Calu3 (cell line): Measurements from ENCODE around the gene SYT13. TPM values are rescaled to one million over a fixed set of nuclear protein-coding genes. Genes with fewer than 3 reads are reported as not detected.

Experiments
- BruUV-seq: library from RNA; stranded (reverse); fragments of 400-500 nt; replicated peaks from 2 replicates; lab custom pipeline; 2021; lab: Mats Ljungman, UMichigan
- CTCF ChIA-PET: fragments of 300-600 bp; sonication (Branson Sonifier 250); formaldehyde crosslinking; loops from one replicate; lab custom pipeline; 2022; ENCODE audit warnings: antibody characterized with exemption; lab: Charles Lee
- DNase-seq: peaks from one replicate; pipeline ENCODE4 v3.0.0; 2022
- H3K27ac Mint-ChIP-seq: one replicate; pipeline ENCODE4 v1.8.0; 2022; ENCODE audit warnings: mixed read lengths; ENCODE audit not compliant: unreplicated experiment
- H3K27me3 Mint-ChIP-seq: one replicate; pipeline ENCODE4 v1.8.0; 2022; ENCODE audit warnings: mixed read lengths; ENCODE audit not compliant: unreplicated experiment
- H3K36me3 Mint-ChIP-seq: one replicate; pipeline ENCODE4 v1.8.0; 2022; ENCODE audit warnings: mild to moderate bottlenecking, moderate library complexity, mixed read lengths; ENCODE audit not compliant: insufficient read depth, unreplicated experiment
- H3K4me1 Mint-ChIP-seq: one replicate; pipeline ENCODE4 v1.8.0; 2022; ENCODE audit warnings: mild to moderate bottlenecking, low read depth, mixed read lengths; ENCODE audit not compliant: unreplicated experiment
- H3K4me3 Mint-ChIP-seq: one replicate; pipeline ENCODE4 v1.8.0; 2022; ENCODE audit warnings: mild to moderate bottlenecking, low read depth, moderate library complexity, mixed read lengths; ENCODE audit not compliant: unreplicated experiment
- H3K9me3 Mint-ChIP-seq: one replicate; pipeline ENCODE4 v1.8.0; 2022; ENCODE audit warnings: low read depth, mixed read lengths; ENCODE audit not compliant: unreplicated experiment
- intact Hi-C: fragments of 100-400 bp; cut with micrococcal nuclease; formaldehyde crosslinking; loops from one replicate; pipeline ENCODE4 v1.10.0; 2022; ENCODE audit not compliant: unreplicated experiment
- total RNA-seq: library from RNA; stranded (reverse); gene quantifications from 2 replicates; pipeline ENCODE4 v1.2.3, GENCODE V29; 2022
- TF ChIP-seq, protein P1 (sequence below): fragments of 200-600 bp; IDR thresholded peaks from one replicate; pipeline ENCODE4 v1.8.0; 2022; ENCODE audit warnings: antibody characterized with exemption; ENCODE audit not compliant: unreplicated experiment

Gene SYT13
- total RNA-seq, 1 experiment from 2014 or later, result 36.8 TPM

DNA sequence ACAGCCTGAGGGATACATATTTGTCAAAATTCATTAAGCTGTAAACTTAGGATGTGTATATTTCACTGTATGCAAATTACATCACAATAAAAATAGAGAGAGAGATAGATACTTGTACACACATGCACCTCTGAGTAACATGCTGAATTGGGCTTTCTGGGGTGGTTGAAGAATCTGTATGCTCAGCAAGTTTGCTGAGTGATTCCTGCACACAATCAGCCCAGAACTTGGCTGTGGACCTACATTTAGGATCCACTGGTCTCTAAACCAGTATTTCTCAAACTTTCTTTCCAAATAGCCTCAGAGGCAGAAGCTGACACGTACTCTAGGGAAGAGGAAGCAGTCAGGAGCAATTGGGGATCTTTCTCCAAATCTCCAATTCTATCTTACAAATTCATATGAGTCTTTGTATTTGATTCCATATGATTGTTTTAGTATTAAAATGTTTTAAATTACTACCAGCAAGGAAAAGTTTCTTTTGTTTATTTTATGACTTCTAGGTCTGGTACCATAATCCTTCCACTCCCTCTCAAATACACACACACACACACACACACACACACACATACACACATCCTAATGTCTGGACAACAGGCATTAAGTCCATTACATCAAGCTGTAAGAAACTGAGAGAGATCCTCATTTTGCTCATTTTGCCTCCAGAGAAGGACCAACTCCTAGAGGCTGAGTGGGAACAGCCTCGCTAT, 20.0 kb downstream of the SYT13 start:
- TF ChIP-seq, protein P1, sequence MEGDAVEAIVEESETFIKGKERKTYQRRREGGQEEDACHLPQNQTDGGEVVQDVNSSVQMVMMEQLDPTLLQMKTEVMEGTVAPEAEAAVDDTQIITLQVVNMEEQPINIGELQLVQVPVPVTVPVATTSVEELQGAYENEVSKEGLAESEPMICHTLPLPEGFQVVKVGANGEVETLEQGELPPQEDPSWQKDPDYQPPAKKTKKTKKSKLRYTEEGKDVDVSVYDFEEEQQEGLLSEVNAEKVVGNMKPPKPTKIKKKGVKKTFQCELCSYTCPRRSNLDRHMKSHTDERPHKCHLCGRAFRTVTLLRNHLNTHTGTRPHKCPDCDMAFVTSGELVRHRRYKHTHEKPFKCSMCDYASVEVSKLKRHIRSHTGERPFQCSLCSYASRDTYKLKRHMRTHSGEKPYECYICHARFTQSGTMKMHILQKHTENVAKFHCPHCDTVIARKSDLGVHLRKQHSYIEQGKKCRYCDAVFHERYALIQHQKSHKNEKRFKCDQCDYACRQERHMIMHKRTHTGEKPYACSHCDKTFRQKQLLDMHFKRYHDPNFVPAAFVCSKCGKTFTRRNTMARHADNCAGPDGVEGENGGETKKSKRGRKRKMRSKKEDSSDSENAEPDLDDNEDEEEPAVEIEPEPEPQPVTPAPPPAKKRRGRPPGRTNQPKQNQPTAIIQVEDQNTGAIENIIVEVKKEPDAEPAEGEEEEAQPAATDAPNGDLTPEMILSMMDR, result no peak
- H3K27ac Mint-ChIP-seq, result peak overlapping the region; percentile 21
- peaks cover 86% of the 10 kb centered on the region for H3K4me1 Mint-ChIP-seq
- no peaks in the 10 kb centered on the region for H3K9me3 Mint-ChIP-seq
- BruUV-seq, result no TSS peak
- intact Hi-C loops, result no loop called here
- CTCF ChIA-PET, result interaction anchor here (0.8 kb wide), 1 partner anchor 16 kb away, joined by 3 read pairs; no protein-coding TSS in a partner anchor
- H3K4me3 Mint-ChIP-seq, result peak overlapping the region; percentile 32
- DNase-seq, result no peak
- H3K36me3 Mint-ChIP-seq, result peaks cover 9% of the 10 kb centered on the region
- H3K27me3 Mint-ChIP-seq, result no peaks in the 10 kb centered on the region

DNA sequence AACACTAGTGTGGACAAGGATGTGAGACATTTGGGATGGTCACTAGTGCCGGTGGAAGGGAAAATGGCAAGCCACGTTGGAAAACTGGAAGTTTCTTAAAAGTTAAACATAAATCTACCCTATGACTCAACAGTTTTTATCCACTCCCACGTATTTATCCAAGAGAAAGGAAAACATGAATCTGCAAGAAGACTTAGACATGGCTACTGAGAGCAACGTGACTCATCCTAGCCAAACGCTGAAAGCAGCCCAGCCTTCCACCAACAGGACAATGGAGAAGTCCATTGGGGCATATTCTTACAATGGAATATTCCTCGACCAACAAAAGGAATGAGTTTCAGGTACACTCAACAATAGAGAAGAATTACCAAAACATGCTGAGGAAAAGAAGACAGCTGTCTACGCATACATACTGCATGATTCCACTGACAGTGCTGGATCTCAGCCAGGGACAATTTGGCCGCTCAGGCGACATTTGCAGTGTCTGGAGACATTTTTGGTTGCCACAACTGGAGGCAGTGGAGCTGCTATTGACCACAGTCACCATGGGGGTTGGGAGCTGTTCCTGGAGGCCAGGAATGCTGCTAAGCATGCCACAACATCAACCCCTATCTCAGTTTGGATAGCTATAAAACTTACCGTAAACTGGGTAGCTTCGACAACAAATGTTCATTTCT, 21.2 kb downstream of the SYT13 start:
- Mint-ChIP-seq H3K27ac (peak overlapping the region; percentile 79), H3K9me3 (no peaks in the 10 kb centered on the region), H3K27me3 (no peaks in the 10 kb centered on the region), H3K36me3 (peaks cover 9% of the 10 kb centered on the region), H3K4me3 (peak overlapping the region; percentile 24), H3K4me1 (peaks cover 86% of the 10 kb centered on the region)
- DNase-seq, result no peak
- TF ChIP-seq, protein P1, result no peak
- intact Hi-C loops, result no loop called here
- no TSS peak for BruUV-seq
- CTCF ChIA-PET, result interaction anchor here (0.5 kb wide), 1 partner anchor 1259 kb away, joined by 4 read pairs; no protein-coding TSS in a partner anchor

DNA sequence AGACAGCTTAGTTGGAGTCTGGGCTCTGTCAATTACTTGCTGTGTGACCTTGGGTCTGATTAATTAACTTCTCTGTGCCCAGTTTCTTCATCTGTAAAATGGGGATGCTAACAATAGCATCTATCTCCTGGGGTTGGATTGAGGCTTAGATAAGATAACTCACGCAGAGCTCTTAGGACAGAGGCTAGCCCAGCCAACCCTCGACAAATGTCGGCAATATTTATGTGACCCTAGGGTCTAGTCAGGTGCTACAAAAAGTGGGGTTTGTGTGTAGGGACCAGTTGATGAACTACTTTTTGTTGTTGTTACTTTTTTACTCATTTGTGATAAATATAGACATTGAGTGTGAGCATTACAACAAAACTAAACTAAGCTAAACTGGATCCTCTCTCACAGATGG, 22.4 kb downstream of the SYT13 start:
- H3K9me3 Mint-ChIP-seq, result no peaks in the 10 kb centered on the region
- CTCF ChIA-PET, result no interaction called here
- no TSS peak for BruUV-seq

DNA sequence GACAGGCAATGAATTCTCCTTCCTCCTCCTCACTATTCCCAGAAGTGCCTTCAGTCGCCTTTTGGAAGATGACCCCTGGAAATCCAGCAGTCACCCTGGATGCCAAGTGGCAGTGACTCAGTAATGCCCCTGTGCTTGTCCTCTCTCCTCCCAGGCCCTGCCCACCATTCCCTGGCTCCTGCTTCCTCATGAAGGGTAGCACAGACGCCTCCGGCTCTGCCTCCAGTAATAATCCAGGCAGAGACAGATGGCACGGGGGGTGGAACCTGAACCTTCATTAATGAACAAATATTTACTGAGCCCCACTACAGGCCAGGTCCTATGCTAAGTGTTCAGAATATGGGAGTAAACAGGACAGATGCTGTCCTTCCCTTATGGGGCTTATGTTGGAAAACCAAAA, 23.2 kb downstream of the SYT13 start:
- CTCF ChIA-PET, result no interaction called here
- TF ChIP-seq, protein P1, result no peak
- intact Hi-C loops, result no loop called here
- Mint-ChIP-seq H3K9me3 (no peaks in the 10 kb centered on the region), H3K27ac (peak overlapping the region; percentile 26), H3K27me3 (no peaks in the 10 kb centered on the region), H3K4me1 (peaks cover 90% of the 10 kb centered on the region), H3K4me3 (no peak overlapping the region), H3K36me3 (peaks cover 9% of the 10 kb centered on the region)
- DNase-seq, result no peak
- BruUV-seq, result no TSS peak

More for the DNA sequence above, 22.4 kb downstream of the SYT13 start:
- peaks cover 9% of the 10 kb centered on the region for H3K36me3 Mint-ChIP-seq
- H3K27ac Mint-ChIP-seq, result no peak overlapping the region
- intact Hi-C loops, result no loop called here
- peaks cover 89% of the 10 kb centered on the region for H3K4me1 Mint-ChIP-seq
- TF ChIP-seq, protein P1, result no peak
- no peaks in the 10 kb centered on the region for H3K27me3 Mint-ChIP-seq
- no peak for DNase-seq
- no peak overlapping the region for H3K4me3 Mint-ChIP-seq
